GM12878 (cell line): ENCODE data around the gene SETDB1. TPM values are rescaled to one million over a fixed set of nuclear protein-coding genes. Genes with fewer than 3 reads are reported as not detected.

ENCODE experiments used
- ATAC-seq: fragments of 200-7000 bp; cut with Tn5 transposase; 3 replicates; pipeline ENCODE4 v1.9.1; 2020; ENCODE audit warnings: mild to moderate bottlenecking, moderate library complexity
- BruUV-seq: library from RNA; stranded (reverse); fragments of 400-500 nt; replicated peaks from 2 replicates; lab custom pipeline; 2021; lab: Mats Ljungman, UMichigan
- CTCF ChIA-PET: fragments of 300-600 bp; sonication (Branson Sonifier 250); formaldehyde crosslinking; extraction: SDS; loops from one replicate; lab custom pipeline; 2021; ENCODE audit warnings: inconsistent platforms; lab: Yijun Ruan, JAX
- POLR2A ChIA-PET: fragments of 350-600 bp; formaldehyde crosslinking; extraction: SDS; loops from one replicate; lab custom pipeline; 2021; ENCODE audit warnings: inconsistent platforms; lab: Charles Lee
- RAD21 ChIA-PET: fragments of 300-600 bp; sonication (Branson Sonifier 250); formaldehyde crosslinking; loops from one replicate; lab custom pipeline; 2023; ENCODE audit warnings: antibody characterized with exemption; ENCODE audit not compliant: unreplicated experiment; lab: Charles Lee
- SMC1A ChIA-PET: fragments of 300-600 bp; sonication (Branson Sonifier 250); formaldehyde crosslinking; loops from one replicate; lab custom pipeline; 2023; ENCODE audit not compliant: unreplicated experiment, uncharacterized antibody; lab: Charles Lee
- DNase-seq: peaks from one replicate; pipeline ENCODE4 v3.0.0-alpha.2; 2011; ENCODE audit warnings: low read depth, low spot score
- FAIRE-seq: peaks from 3 replicates; lab custom pipeline; 2011; peaks lifted over from hg19 to GRCh38; lab: Jason Lieb, UNC
- H2AFZ ChIP-seq: 2 replicates; pipeline ENCODE4 v1.6.0; 2011; ENCODE audit warnings: low read depth, low read length, control low read depth; ENCODE audit not compliant: control insufficient read depth
- H3K27ac ChIP-seq: 2 replicates; pipeline ENCODE4 v1.5.1; 2011; ENCODE audit warnings: control low read depth; ENCODE audit not compliant: control insufficient read depth, insufficient read depth
- H3K27me3 ChIP-seq, 2 experiments: replicated peaks in 1 of 2; 2 replicates each; pipeline versions ENCODE4 v1.6.0 to v1.6.1; 2011; ENCODE audit warnings: low read length in 1 of 2; ENCODE audit not compliant: control insufficient read depth in 2 of 2, insufficient read depth in 2 of 2
- H3K36me3 ChIP-seq, 2 experiments: 2 replicates each; pipeline ENCODE4 v1.5.1; 2011; ENCODE audit warnings: low read length in 1 of 2; ENCODE audit not compliant: control insufficient read depth in 2 of 2, insufficient read depth in 2 of 2
- H3K4me1 ChIP-seq: 2 replicates; pipeline ENCODE4 v1.6.1; 2011; ENCODE audit warnings: mild to moderate bottlenecking, low read length, moderate library complexity, mixed read lengths; ENCODE audit not compliant: control insufficient read depth, insufficient read depth
- H3K4me2 ChIP-seq: 2 replicates; pipeline ENCODE4 v1.6.0; 2011; ENCODE audit warnings: control low read depth; ENCODE audit not compliant: control insufficient read depth, insufficient read depth
- H3K4me3 ChIP-seq: fragments of 200-600 bp; sonication (generic); 2 replicates; pipeline ENCODE4 v1.5.1; 2016
- H3K79me2 ChIP-seq: 2 replicates; pipeline ENCODE4 v1.6.0; 2011; ENCODE audit warnings: low read length; ENCODE audit not compliant: control insufficient read depth, insufficient read depth
- H3K9ac ChIP-seq: 2 replicates; pipeline ENCODE4 v1.8.0; 2011; ENCODE audit warnings: low read length, control low read depth, mixed read lengths; ENCODE audit not compliant: control insufficient read depth, insufficient read depth
- H3K9me3 ChIP-seq: replicated peaks from 3 replicates; pipeline ENCODE4 v1.5.1; 2011; ENCODE audit warnings: mild to moderate bottlenecking, low read length; ENCODE audit not compliant: control insufficient read depth, insufficient read depth
- H4K20me1 ChIP-seq: 2 replicates; pipeline ENCODE4 v1.6.0; 2011; ENCODE audit not compliant: control insufficient read depth, insufficient read depth
- FOS ChIP-seq: IDR thresholded peaks from 3 replicates; pipeline ENCODE4 v1.6.1; 2011; ENCODE audit warnings: borderline replicate concordance; ENCODE audit not compliant: insufficient read length; ENCODE audit errors: extremely low read depth
- HDAC6 ChIP-seq: fragments of 200-600 bp; sonication (generic); IDR thresholded peaks from one replicate; pipeline ENCODE4 v1.8.0; 2017; ENCODE audit warnings: antibody characterized with exemption; ENCODE audit not compliant: unreplicated experiment
- MEF2B ChIP-seq: fragments of 450-650 bp; IDR thresholded peaks from 2 replicates; pipeline ENCODE4 v1.6.1; 2018; ENCODE audit warnings: mild to moderate bottlenecking, moderate library complexity; ENCODE audit not compliant: partially characterized antibody, poor library complexity, severe bottlenecking
- POU2F2 ChIP-seq: IDR thresholded peaks from 3 replicates; pipeline ENCODE4 v1.6.1; 2011; ENCODE audit warnings: low read depth, mild to moderate bottlenecking, low read length, borderline replicate concordance
- WGBS: methylation state at CpG from one replicate; pipeline ENCODE4 v1.1.6; 2016; ENCODE audit warnings: low lambda C conversion rate; ENCODE audit not compliant: insufficient replicate concordance, insufficient coverage; ENCODE audit errors: missing lambda C conversion rate; 5-methylcytosine and 5-hydroxymethylcytosine counted together
- in situ Hi-C: fragments of 300-500 bp; cut with MboI; formaldehyde crosslinking; loops from 9 replicates; pipeline ENCODE4 v1.14.3; 2018; ENCODE audit warnings: mixed read lengths
- intact Hi-C: fragments of 100-400 bp; cut with micrococcal nuclease; formaldehyde crosslinking; loops from one replicate; pipeline ENCODE4 v1.14.2; 2022; ENCODE audit not compliant: unreplicated experiment
- polyA plus RNA-seq, 11 experiments: library from polyadenylated mRNA; depleted of rRNA in 4 of 11; unstranded in 6 of 11; stranded (reverse) in 5 of 11; fragments of >200 nt; fragmentation: Nextera tagmentation in 4 of 11; fragmentation: Illumina TruSeq in 1 of 11; extraction: Ambion mirVana in 4 of 11; extraction: Trizol in 1 of 11; gene quantifications; 1 replicate in 1 of 11; 2 replicates in 10 of 11; pipeline versions ENCODE4 v1.2.1 to v1.2.3, GENCODE V29; 2011 to 2016; ENCODE audit warnings: inconsistent platforms in 2 of 11, missing spikeins in 2 of 11, low read depth in 1 of 11
- total RNA-seq, 4 experiments: library from RNA; depleted of rRNA in 3 of 4; stranded (reverse); fragments of >200 nt in 3 of 4; fragmentation: Illumina TruSeq in 1 of 4; extraction: Trizol in 1 of 4; gene quantifications; 2 replicates each; pipeline versions ENCODE4 v1.2.1 to v1.2.3, GENCODE V29; 2013 to 2021
- TF ChIP-seq, protein P1 (sequence below): fragments of 450-650 bp; formaldehyde crosslinking; IDR thresholded peaks from 2 replicates; pipeline ENCODE4 v1.5.0; 2022; ENCODE audit warnings: mild to moderate bottlenecking, missing genetic modification characterization
- TF ChIP-seq, protein P2 (sequence below): fragments of 450-650 bp; IDR thresholded peaks from 2 replicates; pipeline ENCODE4 v1.6.1; 2016; ENCODE audit warnings: mild to moderate bottlenecking, moderate library complexity, borderline replicate concordance

The SETDB1 gene
- total and polyA plus RNA-seq, 10 of the 15 experiments (the other 5 are each of a cell fraction or from before 2014, with no cell fraction given), result 14.3 to 56.7 (median 35.7) TPM

DNA sequence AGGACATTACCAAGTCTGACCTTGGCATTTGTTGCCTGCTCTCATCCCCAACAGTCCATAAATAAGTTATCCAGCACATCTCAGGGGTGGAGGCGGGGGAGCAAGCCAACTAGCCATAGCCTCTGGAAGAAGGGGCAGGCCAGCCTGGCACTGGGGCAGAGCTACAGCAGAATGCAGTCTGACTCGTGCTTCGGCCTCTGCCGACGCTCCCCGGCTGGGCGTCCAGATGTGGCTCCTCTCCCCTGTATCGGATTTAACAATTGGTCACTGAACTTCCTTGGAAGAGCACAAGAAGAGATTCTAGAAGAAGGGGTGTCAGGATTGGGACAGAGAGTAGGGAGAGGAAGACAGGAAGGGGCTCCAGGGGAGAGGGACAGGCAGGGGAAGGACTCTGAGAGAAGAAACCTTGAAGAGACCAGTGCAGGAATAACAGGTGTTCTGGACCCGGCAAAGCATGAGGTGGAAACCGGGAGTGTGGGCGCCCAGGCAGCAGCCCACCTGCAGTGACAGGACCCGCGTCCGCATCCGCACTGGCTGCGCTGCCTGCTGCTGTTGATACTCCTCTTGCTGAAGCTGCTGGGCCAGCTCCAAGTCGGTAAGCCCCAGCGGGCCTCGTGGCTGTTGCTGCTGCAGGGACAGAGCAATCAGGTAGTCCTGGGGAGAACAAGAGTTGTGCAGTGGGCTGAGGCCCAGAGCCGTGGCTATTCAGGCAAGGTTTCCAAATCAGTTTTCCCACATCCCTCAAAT, 71.1 kb downstream of the SETDB1 start:
- H3K27me3 ChIP-seq, result no peaks in the 10 kb centered on the region
- 75% methylated on average over 20 of the region's 20 CpGs for WGBS
- H3K9ac ChIP-seq, result no peak overlapping the region
- H3K79me2 ChIP-seq, result no peaks in the 10 kb centered on the region
- SMC1A ChIA-PET, result interaction anchor here (2.5 to 4.5 kb wide), 2 partner anchors 9 to 23 kb away, joined by 7 to 34 read pairs; partner anchors contain the start of genes CERS2 and MINDY1
- FAIRE-seq, result no peak
- no peaks in the 10 kb centered on the region for H3K9me3 ChIP-seq
- intact Hi-C loops (loop anchor here (10.0 kb wide), 1 partner anchor 742 kb away; the partner anchor contains the start of gene CA14), in situ Hi-C loops (loop anchor here (5.0 kb wide), 1 partner anchor 740 kb away; the partner anchor contains the start of gene CA14)
- POLR2A ChIA-PET, result interaction anchor here (0.6 to 0.9 kb wide), 2 partner anchors 111 to 239 kb away, joined by 3 to 5 read pairs; partner anchors contain the start of gene CTXND2
- no TSS peak for BruUV-seq
- no peak for DNase-seq
- no peak overlapping the region for H3K4me2 ChIP-seq
- no peak overlapping the region for H3K4me3 ChIP-seq
- no peak for TF ChIP-seq HDAC6
- no peak for TF ChIP-seq MEF2B
- TF ChIP-seq, protein P1, sequence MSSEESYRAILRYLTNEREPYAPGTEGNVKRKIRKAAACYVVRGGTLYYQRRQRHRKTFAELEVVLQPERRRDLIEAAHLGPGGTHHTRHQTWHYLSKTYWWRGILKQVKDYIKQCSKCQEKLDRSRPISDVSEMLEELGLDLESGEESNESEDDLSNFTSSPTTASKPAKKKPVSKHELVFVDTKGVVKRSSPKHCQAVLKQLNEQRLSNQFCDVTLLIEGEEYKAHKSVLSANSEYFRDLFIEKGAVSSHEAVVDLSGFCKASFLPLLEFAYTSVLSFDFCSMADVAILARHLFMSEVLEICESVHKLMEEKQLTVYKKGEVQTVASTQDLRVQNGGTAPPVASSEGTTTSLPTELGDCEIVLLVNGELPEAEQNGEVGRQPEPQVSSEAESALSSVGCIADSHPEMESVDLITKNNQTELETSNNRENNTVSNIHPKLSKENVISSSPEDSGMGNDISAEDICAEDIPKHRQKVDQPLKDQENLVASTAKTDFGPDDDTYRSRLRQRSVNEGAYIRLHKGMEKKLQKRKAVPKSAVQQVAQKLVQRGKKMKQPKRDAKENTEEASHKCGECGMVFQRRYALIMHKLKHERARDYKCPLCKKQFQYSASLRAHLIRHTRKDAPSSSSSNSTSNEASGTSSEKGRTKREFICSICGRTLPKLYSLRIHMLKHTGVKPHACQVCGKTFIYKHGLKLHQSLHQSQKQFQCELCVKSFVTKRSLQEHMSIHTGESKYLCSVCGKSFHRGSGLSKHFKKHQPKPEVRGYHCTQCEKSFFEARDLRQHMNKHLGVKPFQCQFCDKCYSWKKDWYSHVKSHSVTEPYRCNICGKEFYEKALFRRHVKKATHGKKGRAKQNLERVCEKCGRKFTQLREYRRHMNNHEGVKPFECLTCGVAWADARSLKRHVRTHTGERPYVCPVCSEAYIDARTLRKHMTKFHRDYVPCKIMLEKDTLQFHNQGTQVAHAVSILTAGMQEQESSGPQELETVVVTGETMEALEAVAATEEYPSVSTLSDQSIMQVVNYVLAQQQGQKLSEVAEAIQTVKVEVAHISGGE (CRISPR knock-in tag), result no peak
- TF ChIP-seq FOS, result no peak
- TF ChIP-seq, protein P2, sequence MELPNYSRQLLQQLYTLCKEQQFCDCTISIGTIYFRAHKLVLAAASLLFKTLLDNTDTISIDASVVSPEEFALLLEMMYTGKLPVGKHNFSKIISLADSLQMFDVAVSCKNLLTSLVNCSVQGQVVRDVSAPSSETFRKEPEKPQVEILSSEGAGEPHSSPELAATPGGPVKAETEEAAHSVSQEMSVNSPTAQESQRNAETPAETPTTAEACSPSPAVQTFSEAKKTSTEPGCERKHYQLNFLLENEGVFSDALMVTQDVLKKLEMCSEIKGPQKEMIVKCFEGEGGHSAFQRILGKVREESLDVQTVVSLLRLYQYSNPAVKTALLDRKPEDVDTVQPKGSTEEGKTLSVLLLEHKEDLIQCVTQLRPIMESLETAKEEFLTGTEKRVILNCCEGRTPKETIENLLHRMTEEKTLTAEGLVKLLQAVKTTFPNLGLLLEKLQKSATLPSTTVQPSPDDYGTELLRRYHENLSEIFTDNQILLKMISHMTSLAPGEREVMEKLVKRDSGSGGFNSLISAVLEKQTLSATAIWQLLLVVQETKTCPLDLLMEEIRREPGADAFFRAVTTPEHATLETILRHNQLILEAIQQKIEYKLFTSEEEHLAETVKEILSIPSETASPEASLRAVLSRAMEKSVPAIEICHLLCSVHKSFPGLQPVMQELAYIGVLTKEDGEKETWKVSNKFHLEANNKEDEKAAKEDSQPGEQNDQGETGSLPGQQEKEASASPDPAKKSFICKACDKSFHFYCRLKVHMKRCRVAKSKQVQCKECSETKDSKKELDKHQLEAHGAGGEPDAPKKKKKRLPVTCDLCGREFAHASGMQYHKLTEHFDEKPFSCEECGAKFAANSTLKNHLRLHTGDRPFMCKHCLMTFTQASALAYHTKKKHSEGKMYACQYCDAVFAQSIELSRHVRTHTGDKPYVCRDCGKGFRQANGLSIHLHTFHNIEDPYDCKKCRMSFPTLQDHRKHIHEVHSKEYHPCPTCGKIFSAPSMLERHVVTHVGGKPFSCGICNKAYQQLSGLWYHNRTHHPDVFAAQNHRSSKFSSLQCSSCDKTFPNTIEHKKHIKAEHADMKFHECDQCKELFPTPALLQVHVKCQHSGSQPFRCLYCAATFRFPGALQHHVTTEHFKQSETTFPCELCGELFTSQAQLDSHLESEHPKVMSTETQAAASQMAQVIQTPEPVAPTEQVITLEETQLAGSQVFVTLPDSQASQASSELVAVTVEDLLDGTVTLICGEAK, result no peak
- TF ChIP-seq POU2F2, result no peak
- H3K36me3 ChIP-seq, result no peaks in the 10 kb centered on the region; a peak in 1 of 4 replicates
- no peak for ATAC-seq
- RAD21 ChIA-PET, result interaction anchor here (1.2 to 2.6 kb wide), 4 partner anchors 9 to 102 kb away, joined by 3 to 20 read pairs (median 11); partner anchors contain the start of genes ANXA9 and MINDY1
- H3K4me1 ChIP-seq, result no peaks in the 10 kb centered on the region
- no peak overlapping the region for H2AFZ ChIP-seq
- no peak overlapping the region for H3K27ac ChIP-seq
- H4K20me1 ChIP-seq, result no peaks in the 10 kb centered on the region
- CTCF ChIA-PET, result interaction anchor here (0.6 to 16.2 kb wide), 8 partner anchors 9 to 742 kb away, joined by 3 to 252 read pairs (median 11); partner anchors contain the start of genes ANXA9, CERS2, MINDY1 and TNFAIP8L2
